Aortic smooth muscle cell (primary cell): ENCODE data around the gene COQ10B. TPM values are rescaled to one million over a fixed set of nuclear protein-coding genes. Genes with fewer than 3 reads are reported as not detected.

Source experiments
- total RNA-seq: library from RNA; depleted of rRNA; stranded (reverse); fragments of >200 nt; gene quantifications from 2 replicates; pipeline ENCODE4 v1.2.3, GENCODE V29; 2014

The COQ10B gene
- 45.0 and 54.6 TPM in 2 replicates for total RNA-seq

GRCh38 chr2:197453123-197453913 is at the start of gene COQ10B:
COQ10B (plus strand) TSS chr2:197453552; CDS start chr2:197453561, 9 bp downstream.

GRCh38 chr2:197434541-197435513 is 18.5 kb upstream of the COQ10B start, which contains the start of gene SF3B1:
SF3B1 (minus strand) TSS chr2:197435028; CDS start chr2:197434999, 29 bp downstream.

GRCh38 chr2:197499594-197500502 is 46.5 kb downstream of the COQ10B start, which contains the start of the genes HSPD1 and HSPE1:
HSPD1 (minus strand) TSS chr2:197499840; CDS start chr2:197498848, 992 bp downstream.
HSPE1 (plus strand) TSS chr2:197500379; CDS start chr2:197500437, 58 bp downstream.

GRCh38 chr2:197515739-197516392 is 62.5 kb downstream of the COQ10B start, which contains the start of gene MOB4:
MOB4 (plus strand) TSS chr2:197516066; CDS start chr2:197516087, 21 bp downstream.

Other genes with a start within 250 kb of the COQ10B start
- 15.2 and 23.8 TPM in 2 replicates for gene ANKRD44, start 142.8 kb upstream of the COQ10B start, total RNA-seq
- 175 and 196 TPM in 2 replicates for gene SF3B1, start 18.5 kb upstream of the COQ10B start, total RNA-seq
- 143 and 236 TPM in 2 replicates for gene HSPD1, start 46.3 kb downstream of the COQ10B start, total RNA-seq
- gene HSPE1, start 46.8 kb downstream of the COQ10B start, total RNA-seq: 97.5 and 121 TPM in 2 replicates
- 32.7 and 36.5 TPM in 2 replicates for gene MOB4, start 62.5 kb downstream of the COQ10B start, total RNA-seq
- gene RFTN2, start 222.0 kb downstream of the COQ10B start, total RNA-seq: 19.7 and 25.6 TPM in 2 replicates